Central memory CD4-positive, alpha-beta T cell (primary cell): Measurements from ENCODE around the gene C5orf22.
"Not testable (repeated sequence)": the region's sequence is repeated elsewhere in the genome, so short reads cannot be mapped to it uniquely, and the experiment has no call there.

Source experiments
- DNase-seq: peaks from one replicate; pipeline ENCODE4 v3.0.0; 2022

Gene C5orf22

DNA sequence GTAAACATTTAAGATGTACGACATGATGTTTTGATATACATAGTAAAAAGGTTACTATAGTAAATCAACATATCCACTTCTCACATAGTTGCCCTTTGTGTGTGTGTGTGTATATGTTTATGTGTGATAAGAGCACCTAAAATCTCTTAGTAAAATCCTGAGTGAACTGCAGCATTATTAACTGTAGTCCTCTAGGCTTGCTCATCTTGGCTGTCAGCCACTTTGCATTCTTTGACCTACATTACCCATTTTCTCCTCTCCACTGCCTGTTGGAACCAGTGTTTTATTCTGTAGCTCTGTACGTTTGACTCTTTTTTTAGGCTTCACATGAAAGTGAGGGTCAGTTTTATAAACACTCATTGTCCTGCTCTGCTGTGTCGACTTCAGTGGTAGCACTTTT lies 24.4 kb downstream of the C5orf22 start:
- no peak for DNase-seq

- DNase-seq, result no peak
These were observed 27.8 kb downstream of the C5orf22 start for GRCh38 chr5:31559942-31560341.

DNA sequence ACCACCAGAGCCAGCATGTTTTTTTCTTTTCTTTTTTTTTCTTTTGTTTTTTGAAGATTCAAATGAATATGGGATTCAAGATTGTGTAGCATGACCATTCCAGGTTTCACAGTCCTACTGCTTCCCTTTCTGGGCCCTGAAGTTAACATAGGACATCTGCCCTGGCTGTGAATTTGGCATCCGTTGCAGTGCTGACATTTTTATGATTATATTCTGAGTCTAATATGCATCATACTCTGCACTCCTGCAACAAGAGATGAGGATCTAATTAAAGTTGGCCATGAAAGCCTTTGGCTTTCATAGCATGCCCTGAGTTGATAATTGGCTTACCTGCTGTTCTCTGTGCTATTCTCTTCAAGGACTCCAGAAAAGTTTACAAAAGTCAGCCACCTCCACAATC lies 29.8 kb downstream of the C5orf22 start:
- DNase-seq, result no peak

GRCh38 chr5:31563216-31563615 lies 31.1 kb downstream of the C5orf22 start:
- no peak for DNase-seq

- not testable (repeated sequence) for DNase-seq
These were observed 34.3 kb downstream of the C5orf22 start for GRCh38 chr5:31566362-31566761.

GRCh38 chr5:31568302-31568835 lies 36.3 kb downstream of the C5orf22 start:
- DNase-seq, result no peak

DNA sequence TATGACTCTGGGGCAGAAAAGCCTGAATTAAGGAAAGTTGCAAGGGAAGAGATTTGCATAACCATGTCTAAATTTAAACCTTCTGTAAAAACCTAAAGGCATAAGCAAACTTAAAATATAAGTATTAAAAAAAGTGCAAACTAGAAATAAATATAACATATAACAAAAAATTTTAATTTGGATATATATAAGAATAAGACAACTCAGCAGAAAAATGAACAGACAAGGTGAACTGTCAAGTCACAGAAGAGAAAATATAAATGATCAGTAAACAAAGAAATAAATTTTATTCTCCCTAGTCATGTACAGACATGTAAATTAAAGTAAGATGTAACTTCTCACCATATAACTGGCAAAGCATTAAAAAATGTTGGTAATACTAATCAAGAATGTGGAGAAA lies 37.0 kb downstream of the C5orf22 start:
- DNase-seq, result no peak

DNA sequence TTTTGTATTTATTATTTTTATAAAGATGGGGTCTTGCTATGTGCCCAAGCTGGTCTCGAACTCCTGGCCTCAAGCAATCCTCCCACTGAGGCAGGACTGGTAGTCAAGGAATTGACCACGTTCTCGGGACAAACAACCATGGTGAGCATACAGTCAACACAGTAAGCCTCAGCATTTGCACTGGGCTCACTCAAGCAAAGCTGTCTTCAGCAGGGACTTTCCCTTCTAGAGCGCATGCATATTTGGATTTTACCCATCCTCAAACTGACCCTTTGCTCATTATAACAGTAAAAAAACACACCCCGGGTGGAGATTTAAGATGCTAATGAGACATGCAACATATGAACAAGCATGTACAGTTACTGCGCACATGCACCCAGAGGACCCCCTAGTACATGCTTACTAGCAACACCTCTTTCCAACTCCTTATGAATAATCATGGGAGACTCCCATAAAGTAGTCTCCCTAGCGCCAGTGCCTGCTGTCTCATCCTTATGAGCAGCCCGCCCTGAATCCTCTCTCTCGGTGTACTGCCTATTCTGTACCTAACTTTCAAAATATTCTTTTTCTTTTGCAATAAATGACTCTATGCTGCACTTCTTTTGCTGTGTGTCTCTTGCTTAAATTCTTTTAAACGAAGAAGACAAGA lies 41.5 kb downstream of the C5orf22 start:
- DNase-seq, result no peak

DNA sequence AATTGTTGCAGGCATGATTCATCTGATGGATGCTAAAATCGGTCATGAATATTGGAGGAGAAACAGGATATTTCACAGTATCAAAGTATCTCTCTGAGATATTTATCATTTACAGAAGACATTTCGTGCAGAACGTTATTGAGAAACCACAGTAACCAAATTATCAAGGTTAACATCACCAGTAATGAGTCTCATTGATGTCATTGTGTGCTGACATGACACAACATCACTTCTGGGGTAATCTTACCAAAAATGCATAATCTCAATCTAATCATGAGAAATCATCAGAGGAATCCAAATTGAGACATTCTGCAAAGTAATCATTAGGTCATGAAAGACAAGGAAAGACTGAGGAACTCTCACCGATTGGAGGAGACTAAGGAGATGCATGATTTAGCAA lies 42.7 kb downstream of the C5orf22 start:
- no peak for DNase-seq

DNA sequence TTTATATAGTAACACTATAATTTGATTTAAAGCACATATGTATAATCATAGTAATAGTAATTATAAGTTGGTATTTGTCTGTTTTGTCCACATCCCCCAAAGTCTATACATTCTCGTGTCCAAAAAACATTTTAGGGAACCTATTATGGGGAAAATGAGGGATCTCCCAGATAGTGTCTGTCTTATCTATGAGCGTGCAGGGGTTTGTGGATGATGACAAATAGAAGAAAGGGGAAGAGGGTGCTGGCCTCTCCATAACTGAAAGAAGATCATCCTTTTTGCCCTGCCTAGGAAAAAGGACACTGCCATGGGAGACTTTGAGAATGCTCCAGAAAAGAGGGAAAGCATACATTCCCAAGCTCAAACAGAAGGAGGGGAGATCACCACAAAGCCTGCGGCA lies 45.3 kb downstream of the C5orf22 start:
- no peak for DNase-seq

GRCh38 chr5:31579558-31579957 lies 47.5 kb downstream of the C5orf22 start:
- no peak for DNase-seq

GRCh38 chr5:31581498-31582099 lies 49.5 kb downstream of the C5orf22 start:
- DNase-seq, result peak; percentile 20

- DNase-seq, result no peak
These were observed 51.0 kb downstream of the C5orf22 start for GRCh38 chr5:31583129-31583528.

GRCh38 chr5:31585166-31585894 lies 53.2 kb downstream of the C5orf22 start:
- no peak for DNase-seq

DNA sequence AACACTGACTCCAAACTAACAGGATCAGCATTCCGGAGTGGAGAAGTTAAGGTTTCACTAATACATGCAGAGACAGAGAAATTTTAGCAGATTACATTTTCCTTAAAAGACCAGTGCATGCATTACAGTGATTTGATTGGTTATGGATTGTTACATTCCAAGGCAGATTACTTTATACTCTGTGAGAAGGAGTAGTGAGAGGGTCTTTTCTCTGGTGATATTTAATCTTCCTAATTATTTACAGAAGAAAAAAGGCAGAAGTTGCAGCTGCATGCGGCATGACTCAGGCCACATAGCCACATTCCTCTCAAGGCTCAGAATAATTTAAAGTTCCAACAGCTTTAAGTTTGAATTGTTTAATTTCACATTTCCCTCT lies 53.8 kb downstream of the C5orf22 start:
- no peak for DNase-seq

DNA sequence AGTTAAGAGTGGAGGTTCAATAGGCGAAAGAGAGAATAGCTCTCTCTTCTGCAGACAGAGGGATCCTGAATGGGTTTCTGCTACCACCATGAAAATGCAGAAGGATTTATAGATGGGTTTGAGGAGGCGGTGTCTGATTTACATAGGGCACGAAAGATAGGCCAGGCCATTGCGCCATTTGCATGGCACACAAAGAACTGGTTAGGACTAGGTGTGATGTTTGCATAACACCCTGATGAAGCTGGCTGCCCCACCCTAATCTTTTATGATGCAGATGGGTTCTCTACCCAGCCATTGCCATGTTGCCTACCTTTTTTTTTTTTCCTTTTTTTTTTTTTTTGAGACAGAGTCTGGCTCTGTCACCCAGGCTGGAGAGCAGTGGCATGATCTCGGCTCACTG lies 55.4 kb downstream of the C5orf22 start:
- DNase-seq, result no peak

DNA sequence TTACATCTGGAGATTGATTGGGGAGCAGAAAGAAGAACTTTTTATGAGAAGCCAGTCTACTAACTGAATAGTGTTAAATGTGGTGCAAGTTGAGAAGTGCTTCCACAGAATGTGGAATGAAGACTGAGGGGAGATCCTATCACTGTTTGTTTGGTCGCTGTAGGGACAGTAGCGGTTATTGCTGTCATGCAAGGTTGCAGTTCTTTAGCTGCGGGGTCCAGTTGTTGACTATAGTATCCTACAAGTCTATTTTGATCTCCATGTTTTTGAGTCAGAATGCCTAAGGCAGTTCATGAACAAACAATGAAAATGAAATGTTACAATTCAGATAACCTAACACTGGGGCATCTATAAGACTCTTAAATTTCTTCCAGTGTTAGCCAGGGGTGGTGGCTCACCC lies 61.6 kb downstream of the C5orf22 start:
- DNase-seq, result no peak

GRCh38 chr5:31596354-31596753 lies 64.3 kb downstream of the C5orf22 start:
- no peak for DNase-seq

GRCh38 chr5:31598640-31599611 lies 66.8 kb downstream of the C5orf22 start:
- DNase-seq, result no peak

DNA sequence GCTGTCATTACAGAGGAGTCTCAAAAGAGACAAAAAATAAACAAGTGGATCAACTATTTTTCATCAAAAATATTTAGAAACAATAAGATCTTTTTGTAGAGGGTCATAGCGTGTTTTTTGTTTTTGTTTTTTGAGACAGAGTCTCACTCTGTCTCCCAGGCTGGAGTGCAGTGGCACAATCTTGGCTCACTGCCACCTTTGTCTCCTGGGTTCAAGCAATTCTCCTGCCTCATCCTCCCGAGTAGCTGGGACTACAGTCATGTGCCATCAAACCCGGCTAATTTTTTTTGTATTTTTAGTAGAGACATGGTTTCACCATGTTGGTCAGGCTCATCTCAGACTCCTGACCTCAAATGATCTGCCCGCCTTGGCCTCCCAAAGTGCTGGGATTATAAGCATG lies 70.2 kb downstream of the C5orf22 start:
- not testable (repeated sequence) for DNase-seq

DNA sequence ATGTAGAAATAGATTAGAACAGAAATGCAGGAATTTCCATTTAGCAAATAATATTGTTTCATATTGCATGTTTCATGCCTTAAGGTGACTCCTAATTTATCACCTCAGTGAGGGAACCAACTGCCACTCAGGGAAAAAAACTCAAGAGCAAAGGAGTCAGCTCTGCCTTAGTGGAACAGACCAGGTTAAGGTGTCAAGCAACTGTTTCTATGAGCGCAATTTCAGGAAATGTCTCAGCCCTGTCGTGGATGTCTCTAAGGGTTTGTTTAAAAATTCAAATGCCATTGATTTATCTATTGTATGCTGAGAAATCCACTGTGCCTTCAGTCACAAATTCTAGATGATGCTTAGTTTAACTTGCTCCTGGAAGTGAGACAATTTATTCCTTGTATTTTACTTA lies 72.1 kb downstream of the C5orf22 start:
- no peak for DNase-seq

DNA sequence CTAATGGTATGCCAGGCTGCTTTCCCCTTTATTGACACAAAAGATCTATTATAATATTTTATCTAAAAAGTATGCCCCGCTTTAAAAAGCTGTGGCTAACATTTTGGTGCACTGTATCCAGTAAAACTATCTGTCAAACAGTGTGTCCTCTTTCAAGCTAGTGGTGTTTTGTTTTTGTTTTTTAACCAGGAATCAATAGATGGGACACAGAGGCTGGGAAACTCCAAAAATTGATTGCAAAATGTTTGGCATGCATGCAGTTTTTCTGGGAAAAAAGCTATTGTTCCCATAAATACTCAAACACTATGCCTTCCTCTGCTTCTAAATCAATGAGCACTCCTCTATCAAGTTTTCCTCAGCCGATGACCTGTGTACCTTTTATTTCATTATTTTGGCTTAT lies 72.5 kb downstream of the C5orf22 start:
- no peak for DNase-seq
